Pancreas (tissue), 10 donors: ENCODE measurements around the gene MAP2. TPM values are rescaled to one million over a fixed set of nuclear protein-coding genes. Genes with fewer than 3 reads are reported as not detected.
A peak's percentile ranks its signal among the peaks of the same experiment; 100 is the strongest.

Experiments
- ATAC-seq, 4 donors: fragments of 200-7000 bp; cut with Tn5 transposase; one replicate each; pipeline versions ENCODE4 v1.8.0 to v1.9.1; 2020; ENCODE audit warnings: mild to moderate bottlenecking in 4 of 4, moderate library complexity in 4 of 4
- DNase-seq, 6 donors: peaks; one replicate each; pipeline ENCODE4 v3.0.0-alpha.2; 2020
- FAIRE-seq: peaks from 2 replicates; lab custom pipeline; 2012; peaks lifted over from hg19 to GRCh38; lab: Jason Lieb, UNC
- H3K27ac ChIP-seq, 4 donors: fragments of 200-600 bp; sonication (generic); 1 replicate in 3 of 4; 2 replicates in 1 of 4; pipeline versions ENCODE4 v1.5.0 to v1.8.0; 2020
- H3K27me3 ChIP-seq, 4 donors: fragments of 200-600 bp; one replicate each; pipeline ENCODE4 v1.8.0; 2021
- H3K36me3 ChIP-seq, 3 donors: fragments of 200-600 bp; sonication (generic) in 1 of 3; one replicate each; pipeline versions ENCODE4 v1.5.0 to v1.8.0; 2020 to 2021
- H3K4me1 ChIP-seq, 3 donors: fragments of 200-600 bp; one replicate each; pipeline ENCODE4 v1.8.0; 2021
- H3K4me3 ChIP-seq, 4 donors: fragments of 200-600 bp; sonication (generic) in 2 of 4; one replicate each; pipeline versions ENCODE4 v1.5.0 to v1.8.0; 2020 to 2021
- H3K9me3 ChIP-seq, 4 donors: fragments of 200-600 bp; one replicate each; pipeline ENCODE4 v1.8.0; 2021
- CTCF ChIP-seq, 4 donors: fragments of 200-600 bp; sonication (generic) in 3 of 4; IDR thresholded peaks; one replicate each; pipeline versions ENCODE4 v1.5.0 to v1.8.0; 2021; ENCODE audit warnings: antibody characterized with exemption in 4 of 4
- WGBS, 2 donors: extraction: QIAGEN DNeasy Blood & Tissue Kit; methylation state at CpG; one replicate each; pipeline ENCODE4 v1.1.7; 2013; 5-methylcytosine and 5-hydroxymethylcytosine counted together
- intact Hi-C, 3 donors: fragments of 100-400 bp; cut with DNase I; formaldehyde crosslinking; loops; one replicate each; pipeline versions ENCODE4 v1.11.1 to v1.14.2; 2022
- polyA plus RNA-seq, 2 donors: library from polyadenylated mRNA; stranded (reverse); fragments of 200-250 nt; gene quantifications; one replicate each; pipeline ENCODE4 v1.2.3, GENCODE V29; 2013
- total RNA-seq, 6 donors: library from RNA; stranded (reverse); fragmentation: NEBNext Ultra II Directional in 4 of 6; extraction: Animal tissue kit (Norgen Biotek cat#: 25700) in 4 of 6; gene quantifications; one replicate each; pipeline versions ENCODE4 v1.2.1 to v1.2.4, GENCODE V29; 2021 to 2023
- donor health status: healthy with polysubstance abuse.
- donor health status: DM: no; HTN: no; CAD: no; lungs with moderate emphysema.
- donor health status: DM: no; HTN: no; CAD: no.
- donor health status: control.
- donor health status: control.
- donor health status: Bipolar disorder and iron deficiency.
- donor health status: DM: yes; HTN: yes; CAD: no.
- donor health status: DM: no; HTN: no; CAD: no.
- donor health status: DM: no; HTN: no; CAD: no.
- donor health status: DM: yes; HTN: yes; CAD: no.

The MAP2 gene
- total and polyA plus RNA-seq, 8 donors = 6.9 to 23.9 (median 11.2) TPM

GRCh38 chr2:209470466-209470865 is 46.6 kb downstream of the MAP2 start:
- intact Hi-C loops = no loop called here
- Histone ChIP-seq H3K4me3 (no peak overlapping the region), H3K36me3 (no peaks in the 10 kb centered on the region), H3K27ac (no peak overlapping the region), H3K4me1 (peaks cover 0 to 12% (median 0%) of the 10 kb centered on the region in 3 donors), H3K9me3 (no peaks in the 10 kb centered on the region), H3K27me3 (no peaks in the 10 kb centered on the region)
- no peak for TF ChIP-seq CTCF (IDR thresholded peaks at IDR 0.05)
- no peak for DNase-seq
- no peak for ATAC-seq
- WGBS, 2 donors = 94 to 97% methylated on average over 2 of the region's 2 CpGs
- no peak for FAIRE-seq

- ATAC-seq (no peak), FAIRE-seq (no peak), DNase-seq (no peak)
- no peak overlapping the region for H3K4me3 ChIP-seq
- peaks cover 0 to 12% (median 0%) of the 10 kb centered on the region in 3 donors for H3K4me1 ChIP-seq
- H3K9me3 ChIP-seq = no peaks in the 10 kb centered on the region
- no peaks in the 10 kb centered on the region for H3K27me3 ChIP-seq
- H3K36me3 ChIP-seq = no peaks in the 10 kb centered on the region
- no peak for TF ChIP-seq CTCF (IDR thresholded peaks at IDR 0.05)
- H3K27ac ChIP-seq = no peak overlapping the region
- intact Hi-C loops = no loop called here
Observed at GRCh38 chr2:209471037-209471436, 47.2 kb downstream of the MAP2 start.

GRCh38 chr2:209472112-209472832 is 48.4 kb downstream of the MAP2 start:
- H3K36me3 ChIP-seq = no peaks in the 10 kb centered on the region
- ATAC-seq (peak in 3 of 4 donors; percentile 56 to 70 (median 70)), DNase-seq (no peak), FAIRE-seq (peak; percentile 37)
- intact Hi-C loops = no loop called here
- peaks cover 0 to 12% (median 0%) of the 10 kb centered on the region in 3 donors for H3K4me1 ChIP-seq
- 30 to 37% methylated on average over 4 of the region's 4 CpGs for WGBS, 2 donors
- H3K9me3 ChIP-seq = no peaks in the 10 kb centered on the region
- no peaks in the 10 kb centered on the region for H3K27me3 ChIP-seq
- no peak for TF ChIP-seq CTCF (IDR thresholded peaks at IDR 0.05)
- H3K4me3 ChIP-seq = no peak overlapping the region
- H3K27ac ChIP-seq = peak overlapping the region in 1 of 4 donors; percentile 1

- no peak for FAIRE-seq
- no peaks in the 10 kb centered on the region for H3K36me3 ChIP-seq
- no peaks in the 10 kb centered on the region for H3K9me3 ChIP-seq
- intact Hi-C loops = no loop called here
- peaks cover 0 to 12% (median 0%) of the 10 kb centered on the region in 3 donors for H3K4me1 ChIP-seq
- no peak for TF ChIP-seq CTCF (IDR thresholded peaks at IDR 0.05)
- WGBS, 2 donors = 74 to 81% methylated on average over 2 of the region's 2 CpGs
- H3K27me3 ChIP-seq = no peaks in the 10 kb centered on the region
- ATAC-seq = no peak
- H3K27ac ChIP-seq = peak overlapping the region in 1 of 4 donors; percentile 1
- H3K4me3 ChIP-seq = no peak overlapping the region
- DNase-seq = no peak
Observed at GRCh38 chr2:209472871-209473270, 49.0 kb downstream of the MAP2 start.

- no peak for FAIRE-seq
Observed at GRCh38 chr2:209473930-209474419, 50.1 kb downstream of the MAP2 start.

More at GRCh38 chr2:209473930-209474419, 50.1 kb downstream of the MAP2 start:
- H3K27me3 ChIP-seq = no peaks in the 10 kb centered on the region
- 45 to 48% methylated on average over 3 of the region's 3 CpGs for WGBS, 2 donors
- H3K9me3 ChIP-seq = no peaks in the 10 kb centered on the region
- intact Hi-C loops = no loop called here
- TF ChIP-seq CTCF (IDR thresholded peaks at IDR 0.05) = no peak
- DNase-seq (no peak), ATAC-seq (peak in 3 of 4 donors; percentile 45 to 74 (median 63))
- H3K4me1 ChIP-seq = peaks cover 0 to 12% (median 0%) of the 10 kb centered on the region in 3 donors
- no peaks in the 10 kb centered on the region for H3K36me3 ChIP-seq
- no peak overlapping the region for H3K4me3 ChIP-seq
- no peak overlapping the region for H3K27ac ChIP-seq
